Glutamatergic neuron (in vitro differentiated cells): ENCODE results near the gene ADK. TPM values are rescaled to one million over a fixed set of nuclear protein-coding genes. Genes with fewer than 3 reads are reported as not detected.

Experiments used
- DNase-seq: peaks from one replicate; pipeline ENCODE4 v3.0.0; 2022
- H3K27ac Mint-ChIP-seq: one replicate; pipeline ENCODE4 v1.8.0; 2020; ENCODE audit warnings: mild to moderate bottlenecking, mixed read lengths, inconsistent platforms; ENCODE audit not compliant: unreplicated experiment
- H3K27me3 Mint-ChIP-seq: one replicate; pipeline ENCODE4 v1.8.0; 2020; ENCODE audit warnings: mild to moderate bottlenecking, moderate library complexity, mixed read lengths, inconsistent platforms; ENCODE audit not compliant: unreplicated experiment
- H3K36me3 Mint-ChIP-seq: one replicate; pipeline ENCODE4 v1.8.0; 2020; ENCODE audit warnings: mild to moderate bottlenecking, mixed read lengths, inconsistent platforms; ENCODE audit not compliant: unreplicated experiment
- H3K4me1 Mint-ChIP-seq: one replicate; pipeline ENCODE4 v1.8.0; 2020; ENCODE audit warnings: mild to moderate bottlenecking, low read depth, mixed read lengths, inconsistent platforms; ENCODE audit not compliant: unreplicated experiment
- H3K4me3 Mint-ChIP-seq: one replicate; pipeline ENCODE4 v1.8.0; 2020; ENCODE audit warnings: mild to moderate bottlenecking, mixed read lengths, inconsistent platforms; ENCODE audit not compliant: unreplicated experiment
- H3K9me3 Mint-ChIP-seq: one replicate; pipeline ENCODE4 v1.8.0; 2020; ENCODE audit warnings: mild to moderate bottlenecking, moderate library complexity, mixed read lengths, inconsistent platforms; ENCODE audit not compliant: unreplicated experiment
- CTCF ChIP-seq: fragments of 200-600 bp; sonication (generic); IDR thresholded peaks from one replicate; pipeline ENCODE4 v1.5.0; 2021; ENCODE audit not compliant: partially characterized antibody, unreplicated experiment
- total RNA-seq: library from RNA; stranded (reverse); fragmentation: NEBNext Ultra II Directional; extraction: Animal tissue kit (Norgen Biotek cat#: 25700); gene quantifications from one replicate; pipeline ENCODE4 v1.2.1, GENCODE V29; 2021; ENCODE audit not compliant: unreplicated experiment

The ADK gene
- total RNA-seq, 1 donor from 2014 or later = 16.4 TPM

- no peaks in the 10 kb centered on the region for H3K27me3 Mint-ChIP-seq
- H3K36me3 Mint-ChIP-seq = no peaks in the 10 kb centered on the region
- peaks cover 2% of the 10 kb centered on the region for H3K9me3 Mint-ChIP-seq
- H3K4me1 Mint-ChIP-seq = no peaks in the 10 kb centered on the region
- H3K27ac Mint-ChIP-seq = no peak overlapping the region
- no peak for DNase-seq
- no peak for TF ChIP-seq CTCF
- no peak overlapping the region for H3K4me3 Mint-ChIP-seq
Measured at GRCh38 chr10:74276416-74276815, 125.4 kb downstream of the ADK start.

GRCh38 chr10:74282151-74282847, 131.3 kb downstream of the ADK start:
- H3K27me3 Mint-ChIP-seq = peaks cover under 1% of the 10 kb centered on the region
- no peak overlapping the region for H3K4me3 Mint-ChIP-seq
- no peak for TF ChIP-seq CTCF
- no peaks in the 10 kb centered on the region for H3K9me3 Mint-ChIP-seq
- H3K27ac Mint-ChIP-seq = no peak overlapping the region
- no peaks in the 10 kb centered on the region for H3K4me1 Mint-ChIP-seq
- DNase-seq = no peak
- no peaks in the 10 kb centered on the region for H3K36me3 Mint-ChIP-seq

- no peak overlapping the region for H3K27ac Mint-ChIP-seq
- H3K36me3 Mint-ChIP-seq = no peaks in the 10 kb centered on the region
- H3K27me3 Mint-ChIP-seq = peaks cover 1% of the 10 kb centered on the region
Measured at GRCh38 chr10:74282848-74283210, 131.8 kb downstream of the ADK start.

GRCh38 chr10:74289188-74289587, 138.2 kb downstream of the ADK start:
- H3K27ac Mint-ChIP-seq = no peak overlapping the region
- no peak for TF ChIP-seq CTCF
- H3K27me3 Mint-ChIP-seq = peaks cover 1% of the 10 kb centered on the region
- no peak overlapping the region for H3K4me3 Mint-ChIP-seq
- no peak for DNase-seq
- H3K4me1 Mint-ChIP-seq = no peaks in the 10 kb centered on the region
- no peaks in the 10 kb centered on the region for H3K36me3 Mint-ChIP-seq
- no peaks in the 10 kb centered on the region for H3K9me3 Mint-ChIP-seq

More at GRCh38 chr10:74282848-74283210, 131.8 kb downstream of the ADK start:
- H3K4me3 Mint-ChIP-seq = no peak overlapping the region
- TF ChIP-seq CTCF = no peak
- no peaks in the 10 kb centered on the region for H3K4me1 Mint-ChIP-seq
- no peaks in the 10 kb centered on the region for H3K9me3 Mint-ChIP-seq
- DNase-seq = no peak

GRCh38 chr10:74289951-74290350, 138.9 kb downstream of the ADK start:
- Mint-ChIP-seq H3K9me3 (no peaks in the 10 kb centered on the region), H3K27ac (no peak overlapping the region), H3K36me3 (no peaks in the 10 kb centered on the region), H3K4me3 (no peak overlapping the region), H3K4me1 (no peaks in the 10 kb centered on the region), H3K27me3 (peaks cover 1% of the 10 kb centered on the region)
- DNase-seq = no peak
- no peak for TF ChIP-seq CTCF
